Measurements from ENCODE around the gene SH2B3. TPM values are rescaled to one million over a fixed set of nuclear protein-coding genes. Genes with fewer than 3 reads are reported as not detected.
A peak's percentile ranks its signal among the peaks of the same experiment; 100 is the strongest.

Gene SH2B3
- total RNA-seq, 1 donor from 2014 or later: 11.7 TPM

DNA sequence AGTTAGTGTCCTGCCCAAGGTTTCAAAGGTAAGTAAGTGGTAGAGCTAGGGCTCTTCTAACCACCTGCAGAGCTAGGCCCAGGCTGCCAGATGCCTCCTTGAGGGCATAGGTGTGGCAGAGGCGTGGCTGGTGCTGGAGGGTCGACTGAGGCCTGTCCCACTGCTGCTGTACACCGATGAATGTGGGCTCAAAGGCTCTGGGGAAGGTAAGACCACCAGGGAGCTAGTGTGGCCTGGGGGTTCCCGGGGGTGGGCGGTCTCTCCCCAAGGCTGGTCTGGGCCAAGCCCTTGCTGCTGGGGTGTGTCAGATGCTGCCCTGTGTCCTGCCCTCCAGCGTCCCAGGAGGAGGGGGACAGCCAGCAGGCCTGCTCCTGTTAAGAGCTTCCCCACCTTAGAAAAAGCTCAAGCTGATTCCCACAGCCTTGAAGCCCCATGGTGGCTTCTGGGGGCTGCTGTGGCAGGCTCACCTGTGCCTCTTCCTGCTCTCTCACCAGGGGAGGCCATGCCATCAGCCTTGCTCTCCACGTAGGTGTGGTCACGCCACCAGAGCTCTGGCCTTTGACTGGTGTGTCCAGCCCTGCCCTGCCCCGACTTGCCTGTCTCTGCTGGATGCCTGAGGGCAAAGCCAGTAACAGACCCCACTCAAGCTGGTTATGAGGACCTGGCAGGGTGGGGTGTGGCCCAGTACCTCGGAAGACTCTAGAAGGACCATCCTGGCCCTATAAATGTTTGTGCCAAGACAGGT lies 36.8 kb downstream of the SH2B3 start:
- DNase-seq (ENCODE audit: low spot score): no peak
- no peak for ATAC-seq

- DNase-seq (ENCODE audit: low spot score): peak; percentile 42
- ATAC-seq: no peak
Measured at GRCh38 chr12:111443086-111443485, 37.4 kb downstream of the SH2B3 start.

DNA sequence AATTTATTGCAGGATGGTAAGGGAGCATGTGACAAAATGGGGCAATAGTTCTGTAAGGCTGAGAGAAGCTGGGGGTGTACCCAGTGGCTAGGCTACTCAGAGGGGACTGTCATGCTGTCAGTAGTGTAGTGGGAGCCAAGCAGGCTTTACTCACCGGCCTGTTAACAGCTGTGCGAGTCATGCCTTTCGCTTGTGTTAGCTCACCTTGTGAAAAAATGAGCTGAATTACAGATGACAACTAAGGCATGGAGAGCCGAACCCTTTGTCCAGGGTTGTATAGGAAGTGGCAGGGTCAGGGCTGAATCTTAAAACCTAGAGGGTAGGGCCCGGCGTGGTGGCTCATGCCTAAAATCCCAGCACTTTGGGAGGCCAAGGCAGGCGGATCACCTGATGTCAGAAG lies 37.9 kb downstream of the SH2B3 start:
- DNase-seq (ENCODE audit: low spot score): peak; percentile 37
- no peak for ATAC-seq

- no peak for DNase-seq (ENCODE audit: low spot score)
Measured at GRCh38 chr12:111444314-111444924, 38.7 kb downstream of the SH2B3 start.

GRCh38 chr12:111444925-111445725 lies 39.4 kb downstream of the SH2B3 start:
- DNase-seq (ENCODE audit: low spot score): peak; percentile 59
- peak; percentile 49 for ATAC-seq

More at GRCh38 chr12:111444314-111444924, 38.7 kb downstream of the SH2B3 start:
- no peak for ATAC-seq

GRCh38 chr12:111445726-111446581 lies 40.2 kb downstream of the SH2B3 start:
- DNase-seq (ENCODE audit: low spot score) (peak; percentile 77), ATAC-seq (peak; percentile 60)

GRCh38 chr12:111446631-111447570 lies 41.2 kb downstream of the SH2B3 start:
- ATAC-seq (peak; percentile 2), DNase-seq (ENCODE audit: low spot score) (peak; percentile 41)

- DNase-seq (ENCODE audit: low spot score) (peak; percentile 45), ATAC-seq (no peak)
Measured at GRCh38 chr12:111447571-111448265, 42.0 kb downstream of the SH2B3 start.

GRCh38 chr12:111448266-111448830 lies 42.6 kb downstream of the SH2B3 start:
- DNase-seq (ENCODE audit: low spot score) (peak; percentile 35), ATAC-seq (no peak)

DNA sequence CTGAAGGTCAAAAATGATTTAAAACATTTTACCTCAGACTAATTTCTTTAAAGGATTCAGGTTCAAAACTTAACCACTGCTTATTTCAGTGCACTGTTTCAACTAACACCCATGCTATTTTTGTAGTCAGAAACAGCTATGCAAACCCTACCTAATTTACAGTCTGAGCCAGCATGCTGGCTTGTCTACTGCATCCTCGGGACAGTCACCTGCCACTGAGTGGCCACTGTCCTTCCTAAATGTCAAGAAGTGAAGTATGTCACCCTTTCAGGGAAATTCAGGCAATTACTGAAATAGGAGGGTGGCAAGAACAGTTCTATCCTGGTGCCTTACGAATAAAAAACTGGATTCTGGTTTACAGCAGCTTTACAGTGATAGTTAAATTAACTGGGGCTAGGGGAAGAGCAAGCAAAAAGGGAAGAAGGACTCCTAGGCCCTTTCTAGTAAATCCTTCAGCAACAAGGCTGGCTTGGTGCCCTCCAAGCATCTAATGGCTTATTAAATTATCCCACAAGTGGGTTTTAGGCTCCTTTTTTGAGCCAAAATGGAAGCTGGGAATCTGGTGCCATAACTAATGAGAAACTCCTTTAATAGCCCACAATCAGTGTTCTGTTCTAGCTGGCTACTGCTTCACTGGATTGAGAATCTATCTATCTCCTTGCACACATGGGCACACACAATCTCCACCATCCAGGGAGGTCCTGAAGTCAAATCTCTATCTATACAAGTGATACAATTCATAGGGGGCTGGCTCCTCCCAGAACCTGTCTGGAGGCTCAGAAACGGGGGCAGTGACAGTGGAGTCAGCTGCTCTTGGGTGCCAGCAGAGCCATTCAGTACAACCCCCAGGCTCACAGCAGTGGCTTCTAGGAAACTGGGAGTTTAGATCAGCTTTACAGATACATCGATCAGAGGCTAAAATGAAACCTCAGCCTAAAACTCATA lies 43.4 kb downstream of the SH2B3 start:
- ATAC-seq (no peak), DNase-seq (ENCODE audit: low spot score) (peak; percentile 37)

GRCh38 chr12:111450676-111451075 lies 45.0 kb downstream of the SH2B3 start:
- DNase-seq (ENCODE audit: low spot score): peak; percentile 40
- ATAC-seq: no peak

DNA sequence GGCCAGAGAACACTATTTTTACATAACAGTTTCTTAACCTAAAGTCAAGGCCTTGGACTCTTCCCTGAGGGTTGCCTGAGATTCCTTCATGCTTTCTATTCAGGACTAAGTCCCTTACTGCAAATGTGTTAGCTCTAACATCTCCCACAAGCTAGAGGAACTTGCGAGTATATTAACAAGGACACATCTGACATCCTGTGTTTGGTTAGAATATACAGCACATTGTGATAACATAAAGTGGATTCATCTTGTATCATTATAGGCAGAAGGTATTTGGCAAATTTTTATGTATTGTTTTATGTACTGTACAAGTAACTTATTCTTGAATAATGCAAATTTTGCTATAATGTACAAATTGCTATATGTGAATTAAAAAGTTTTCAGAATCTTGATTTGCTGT lies 45.5 kb downstream of the SH2B3 start:
- no peak for ATAC-seq
- no peak for DNase-seq (ENCODE audit: low spot score)

DNA sequence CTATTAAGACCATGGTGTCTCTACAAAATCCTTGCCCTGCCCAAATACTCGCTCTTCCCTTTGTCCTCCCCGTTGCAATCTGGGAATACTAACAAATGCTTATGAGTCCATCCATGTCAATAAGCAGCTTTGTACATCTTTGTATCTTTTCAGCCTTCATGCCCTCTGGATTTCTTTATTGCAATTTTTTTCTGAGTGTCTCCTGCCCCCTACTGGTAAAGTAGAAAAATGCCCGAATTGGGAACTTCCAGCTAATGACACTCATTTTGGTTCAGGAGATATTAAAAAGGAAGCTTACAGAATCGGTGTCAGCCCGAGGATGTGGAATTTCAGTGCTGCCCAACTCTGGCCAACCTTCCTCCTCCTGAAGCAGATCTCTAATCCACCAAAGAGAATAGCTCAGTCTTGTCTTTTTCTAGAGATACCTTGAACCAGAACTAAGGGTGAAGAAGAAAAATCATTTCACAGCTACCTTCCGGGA lies 46.0 kb downstream of the SH2B3 start:
- ATAC-seq (peak; percentile 57), DNase-seq (ENCODE audit: low spot score) (peak; percentile 38)

DNA sequence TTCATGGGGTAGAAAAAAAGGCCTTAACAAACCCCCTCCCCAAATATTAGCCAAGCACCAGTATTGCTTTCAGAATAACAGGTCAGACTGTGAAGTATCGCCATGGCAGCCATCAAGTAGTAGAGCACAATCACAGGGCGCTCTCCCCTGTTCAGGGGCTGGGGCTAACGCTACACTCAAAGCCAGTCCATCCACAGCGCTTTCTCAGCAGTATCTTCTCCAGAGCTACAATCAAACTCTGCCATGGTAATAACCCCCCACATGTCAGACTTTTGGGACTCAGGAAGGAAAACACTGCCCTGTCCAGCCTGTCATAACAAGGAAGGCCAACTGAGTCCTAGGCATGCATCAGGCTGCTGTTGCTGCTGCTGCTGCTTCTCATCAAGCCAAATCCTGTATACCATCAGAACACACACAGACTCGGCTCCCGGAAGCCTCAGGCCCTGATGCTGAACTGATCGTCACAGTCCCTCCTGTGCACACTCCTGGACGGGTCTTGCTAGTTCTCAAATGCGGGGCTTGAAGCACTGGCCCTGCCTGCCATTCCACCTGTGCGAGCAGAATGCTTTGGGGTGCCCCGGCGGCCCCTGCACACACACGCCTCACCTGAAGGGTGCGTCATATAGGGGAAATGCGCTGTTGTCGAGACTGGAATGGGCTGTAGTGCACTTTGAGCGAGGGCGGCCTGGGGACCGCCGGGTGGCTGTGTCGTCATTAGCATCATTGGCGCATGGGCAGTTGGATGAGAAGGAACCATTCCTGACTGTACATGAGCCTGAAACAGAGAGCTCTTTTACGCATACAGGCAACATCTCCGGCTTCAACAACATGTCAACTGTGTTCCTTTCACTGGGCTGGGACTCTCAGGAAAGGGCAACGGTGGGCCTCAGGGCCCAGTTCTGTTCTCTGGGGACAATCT lies 47.6 kb downstream of the SH2B3 start:
- ATAC-seq: no peak
- DNase-seq (ENCODE audit: low spot score): peak; percentile 44

GRCh38 chr12:111454311-111454710 lies 48.6 kb downstream of the SH2B3 start:
- ATAC-seq (no peak), DNase-seq (ENCODE audit: low spot score) (peak; percentile 14)

GRCh38 chr12:111454716-111455447 lies 49.2 kb downstream of the SH2B3 start:
- ATAC-seq: no peak

More at GRCh38 chr12:111454716-111455447, 49.2 kb downstream of the SH2B3 start:
- peak; percentile 36 for DNase-seq (ENCODE audit: low spot score)

Data from left lobe of liver (tissue), 2 donors.